HepG2 (cell line): Measurements from ENCODE around the gene SLIT1. TPM values are rescaled to one million over a fixed set of nuclear protein-coding genes. Genes with fewer than 3 reads are reported as not detected.
A peak's percentile ranks its signal among the peaks of the same experiment; 100 is the strongest.

Source experiments
- ATAC-seq: fragments of 200-7000 bp; cut with Tn5 transposase; 3 replicates; pipeline ENCODE4 v1.9.1; 2020; ENCODE audit warnings: mild to moderate bottlenecking, moderate library complexity
- BruUV-seq: library from RNA; stranded (reverse); fragments of 400-500 nt; replicated peaks from 2 replicates; lab custom pipeline; 2021; lab: Mats Ljungman, UMichigan
- CTCF ChIA-PET: fragments of 300-600 bp; formaldehyde crosslinking; extraction: SDS; loops from one replicate; lab custom pipeline; 2021; ENCODE audit warnings: low total read pairs, inconsistent platforms, low intra/inter-chr PET ratio; lab: Yijun Ruan, JAX
- POLR2A ChIA-PET: fragments of 350-600 bp; sonication (Branson Sonifier 250); formaldehyde crosslinking; loops from one replicate; lab custom pipeline; 2020; ENCODE audit warnings: antibody characterized with exemption, inconsistent platforms; lab: Yijun Ruan, JAX
- DNase-seq: peaks from one replicate; pipeline ENCODE4 v3.0.0-alpha.2; 2015; ENCODE audit warnings: low spot score
- FAIRE-seq: peaks from 3 replicates; lab custom pipeline; 2011; peaks lifted over from hg19 to GRCh38; lab: Jason Lieb, UNC
- H2AFZ ChIP-seq: one replicate; pipeline ENCODE4 v1.6.1; 2011; ENCODE audit warnings: low read length, inconsistent platforms
- H3K27ac ChIP-seq: fragments of 300-600 bp; 3 replicates; pipeline ENCODE4 v1.8.0; 2011; ENCODE audit warnings: mixed run types, mild to moderate bottlenecking, mixed read lengths, low read length, inconsistent platforms; ENCODE audit not compliant: insufficient read depth; ENCODE audit errors: extremely low read length
- H3K27me3 ChIP-seq, 2 experiments: fragments of 200-600 bp in 1 of 2; 2 replicates in 1 of 2; 3 replicates in 1 of 2; pipeline versions ENCODE4 v1.6.0 to v1.8.0; 2011; ENCODE audit warnings: low read length in 2 of 2, mild to moderate bottlenecking in 2 of 2, moderate library complexity in 2 of 2, inconsistent platforms in 1 of 2; ENCODE audit not compliant: insufficient read depth in 2 of 2, control insufficient read depth in 1 of 2
- H3K36me3 ChIP-seq, 2 experiments: fragments of 200-600 bp in 1 of 2; replicated peaks in 1 of 2; 2 replicates in 1 of 2; 3 replicates in 1 of 2; pipeline versions ENCODE4 v1.5.1 to v1.8.0; 2011; ENCODE audit warnings: low read length in 2 of 2, inconsistent platforms in 1 of 2; ENCODE audit not compliant: insufficient read depth in 2 of 2, control insufficient read depth in 1 of 2
- H3K4me1 ChIP-seq: 2 replicates; pipeline ENCODE4 v1.5.1; 2012; ENCODE audit warnings: low read length, inconsistent platforms; ENCODE audit not compliant: insufficient read depth
- H3K4me2 ChIP-seq: 2 replicates; pipeline ENCODE4 v1.6.0; 2011; ENCODE audit warnings: low read depth, low read length, inconsistent platforms
- H3K4me3 ChIP-seq, 3 experiments: fragments of 200-600 bp in 1 of 3; sonication (generic), shearing (Covaris generic) in 1 of 3; replicated peaks in 1 of 3; 2 replicates each; pipeline ENCODE4 v1.5.1; 2011 to 2016; ENCODE audit warnings: low read length in 3 of 3, inconsistent platforms in 2 of 3, low read depth in 2 of 3, mild to moderate bottlenecking in 2 of 3, control low read depth in 1 of 3, mixed read lengths in 1 of 3; ENCODE audit not compliant: insufficient read depth in 1 of 3
- H3K79me2 ChIP-seq: one replicate; pipeline ENCODE4 v1.6.1; 2011; ENCODE audit warnings: low read length, inconsistent platforms; ENCODE audit not compliant: insufficient read depth
- H3K9ac ChIP-seq: 2 replicates; pipeline ENCODE4 v1.6.0; 2011; ENCODE audit warnings: mild to moderate bottlenecking, low read depth, low read length, inconsistent platforms; ENCODE audit not compliant: insufficient read depth
- H3K9me3 ChIP-seq: 2 replicates; pipeline ENCODE4 v1.5.1; 2012; ENCODE audit warnings: mild to moderate bottlenecking, low read length
- H4K20me1 ChIP-seq: 2 replicates; pipeline ENCODE4 v1.6.0; 2011; ENCODE audit warnings: inconsistent platforms, mild to moderate bottlenecking, low read length, moderate library complexity; ENCODE audit not compliant: insufficient read depth
- GATAD2A ChIP-seq: IDR thresholded peaks from 2 replicates; pipeline ENCODE4 v1.6.1; 2016
- RNF2 ChIP-seq: fragments of 450-650 bp; conservative IDR thresholded peaks from 2 replicates; pipeline ENCODE4 v1.6.1; 2016; ENCODE audit warnings: low read depth
- ZBTB3 ChIP-seq: sonication (generic); formaldehyde crosslinking; IDR thresholded peaks from 2 replicates; pipeline ENCODE4 v1.4.0; 2020; ENCODE audit warnings: low read depth, mild to moderate bottlenecking, moderate library complexity, missing genetic modification reagents, borderline replicate concordance
- ZHX1 ChIP-seq: sonication (generic); formaldehyde crosslinking; IDR thresholded peaks from 2 replicates; pipeline ENCODE4 v1.8.1; 2022; ENCODE audit warnings: low read depth, mild to moderate bottlenecking, missing genetic modification reagents
- ZNF142 ChIP-seq: sonication (generic); formaldehyde crosslinking; IDR thresholded peaks from 2 replicates; pipeline ENCODE4 v1.4.0; 2020; ENCODE audit warnings: missing genetic modification reagents
- ZNF34 ChIP-seq: sonication (generic); formaldehyde crosslinking; IDR thresholded peaks from 2 replicates; pipeline ENCODE4 v1.4.0; 2020; ENCODE audit warnings: mild to moderate bottlenecking, missing genetic modification reagents, borderline replicate concordance
- ZNF768 ChIP-seq: sonication (generic); formaldehyde crosslinking; IDR thresholded peaks from 2 replicates; pipeline ENCODE4 v1.4.0; 2020; ENCODE audit warnings: missing genetic modification reagents
- WGBS: methylation state at CpG from one replicate; pipeline ENCODE4 v1.1.6; 2017; ENCODE audit warnings: low lambda C conversion rate; 5-methylcytosine and 5-hydroxymethylcytosine counted together
- in situ Hi-C: cut with HindIII; loops from 2 replicates; pipeline ENCODE4 v1.10.0; 2017; ENCODE audit warnings: low pct_unique_long_range_greater_than_20kb; ENCODE audit not compliant: extremely low pct_ligation_motif_present
- intact Hi-C: fragments of 100-400 bp; cut with micrococcal nuclease; formaldehyde crosslinking; loops from one replicate; pipeline ENCODE4 v1.10.0; 2022; ENCODE audit not compliant: unreplicated experiment
- polyA plus RNA-seq, 8 experiments: library from polyadenylated mRNA; depleted of rRNA in 3 of 8; stranded (reverse) in 7 of 8; unstranded in 1 of 8; fragments of >200 nt; fragmentation: Illumina TruSeq in 4 of 8; extraction: Trizol in 4 of 8; gene quantifications; 2 replicates each; pipeline versions ENCODE4 v1.2.1 to v1.2.3, GENCODE V29; 2011 to 2016; ENCODE audit warnings: low read depth in 4 of 8, missing spikeins in 1 of 8, mixed read lengths in 1 of 8; ENCODE audit not compliant: insufficient read depth in 1 of 8
- total RNA-seq, 5 experiments: library from RNA; depleted of rRNA; stranded (reverse); fragments of >200 nt; fragmentation: Illumina TruSeq; extraction: Trizol; gene quantifications; 2 replicates each; pipeline ENCODE4 v1.2.3, GENCODE V29; 2016; ENCODE audit warnings: low read depth in 1 of 5

The SLIT1 gene
- total and polyA plus RNA-seq, 2 of the 13 experiments (the other 11 are each of a cell fraction or from before 2014, with no cell fraction given) = 0.09 to 0.33 TPM

- intact Hi-C loops (loop anchor here (5.0 kb wide), 1 partner anchor 34 kb away; no protein-coding TSS in a partner anchor), in situ Hi-C loops (no loop called here)
- Histone ChIP-seq H3K4me2 (no peak overlapping the region), H3K9ac (no peak overlapping the region), H3K4me1 (peaks cover 6% of the 10 kb centered on the region; the same call in 1 of the 2 replicates), H3K27me3 (peaks cover 11 to 73% of the 10 kb centered on the region in 2 experiments; a peak in 4 of 5 replicates), H3K9me3 (no peaks in the 10 kb centered on the region), H3K79me2 (no peaks in the 10 kb centered on the region), H3K27ac (no peak overlapping the region), H4K20me1 (no peaks in the 10 kb centered on the region), H2AFZ (no peak overlapping the region), H3K4me3 (no peak overlapping the region), H3K36me3 (no peaks in the 10 kb centered on the region)
- no peak for ATAC-seq
- DNase-seq = no peak
- 0% methylated on average over 2 of the region's 2 CpGs for WGBS
- TF ChIP-seq GATAD2A (CRISPR knock-in tag) (no peak), RNF2 (no peak), ZBTB3 (CRISPR knock-in tag) (no peak), ZNF34 (CRISPR knock-in tag) (no peak), ZNF142 (CRISPR knock-in tag) (no peak), ZHX1 (CRISPR knock-in tag) (no peak), ZNF768 (CRISPR knock-in tag) (peak; percentile 77; the same call in 1 of the 2 replicates)
- ChIA-PET CTCF (no interaction called here), POLR2A (no interaction called here)
- no peak for FAIRE-seq
- no TSS peak for BruUV-seq
Measured at GRCh38 chr10:97115846-97116245, 69.9 kb downstream of the SLIT1 start.
